HG03469 (cell line): ENCODE results near the gene RCL1.

Source experiments
- ATAC-seq: cut with Tn5 transposase; IDR thresholded peaks from one replicate; pipeline ENCODE4 v1.9.1; 2021; ENCODE audit warnings: mild to moderate bottlenecking, moderate library complexity, moderate number of reproducible peaks; ENCODE audit not compliant: unreplicated experiment

The RCL1 gene

DNA sequence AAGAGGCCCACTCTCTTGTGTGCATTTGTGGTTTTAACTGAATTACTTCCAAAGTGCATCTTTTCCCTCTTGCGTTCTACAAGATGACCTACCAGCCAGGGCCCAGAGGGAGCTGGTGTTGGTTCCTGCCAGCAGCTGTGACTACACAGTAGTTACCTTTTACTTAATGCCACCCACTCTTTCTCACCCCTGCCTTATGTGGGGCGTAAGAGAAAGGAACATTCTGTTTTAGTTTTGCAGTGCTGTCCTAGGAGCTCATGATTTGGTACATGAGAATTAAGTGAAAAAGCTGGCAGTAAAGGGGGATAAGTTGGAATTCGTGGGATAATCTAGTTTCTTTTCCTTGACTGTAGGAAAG is 45.4 kb downstream of the RCL1 start:
- ATAC-seq: no peak

DNA sequence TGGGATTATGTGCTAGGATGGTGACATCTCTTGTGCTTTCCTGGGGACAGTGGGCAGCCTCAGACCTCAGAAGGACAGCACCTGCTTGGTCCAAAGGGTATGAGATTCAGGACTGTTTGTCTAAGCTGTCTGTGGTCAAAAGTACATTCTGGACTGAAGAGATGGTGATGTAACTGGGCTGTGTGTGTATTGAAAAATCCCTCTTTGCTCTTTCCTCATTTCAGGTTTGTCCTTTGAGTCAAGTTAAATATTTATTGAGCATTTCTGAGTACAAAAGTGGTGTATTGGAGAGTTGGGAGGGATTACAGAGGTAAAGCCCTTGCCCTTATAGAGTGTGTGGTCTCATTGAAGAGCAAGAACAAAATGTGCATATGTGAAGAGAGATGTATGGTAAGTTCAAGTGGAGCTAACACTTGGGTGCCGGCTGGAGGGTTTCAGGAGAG is 46.7 kb downstream of the RCL1 start:
- no peak for ATAC-seq

DNA sequence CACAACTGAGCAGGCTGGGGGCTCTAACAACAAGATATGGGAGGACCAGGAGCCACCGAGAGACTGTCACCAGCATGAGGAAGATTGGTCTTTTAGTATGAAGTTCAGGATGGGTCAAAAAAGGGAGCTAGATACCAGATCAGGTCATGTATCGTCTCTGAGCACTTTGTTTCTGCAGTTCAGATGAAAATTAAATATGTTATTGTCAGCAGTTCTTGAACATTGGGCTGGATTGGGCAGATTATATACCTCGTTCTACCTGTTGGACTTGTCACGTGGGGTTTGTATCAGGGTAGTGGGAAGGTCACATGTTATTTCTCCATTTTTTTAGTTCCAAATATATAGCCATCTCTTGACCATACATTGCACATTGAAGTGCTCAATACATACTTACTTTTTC is 47.3 kb downstream of the RCL1 start:
- no peak for ATAC-seq

DNA sequence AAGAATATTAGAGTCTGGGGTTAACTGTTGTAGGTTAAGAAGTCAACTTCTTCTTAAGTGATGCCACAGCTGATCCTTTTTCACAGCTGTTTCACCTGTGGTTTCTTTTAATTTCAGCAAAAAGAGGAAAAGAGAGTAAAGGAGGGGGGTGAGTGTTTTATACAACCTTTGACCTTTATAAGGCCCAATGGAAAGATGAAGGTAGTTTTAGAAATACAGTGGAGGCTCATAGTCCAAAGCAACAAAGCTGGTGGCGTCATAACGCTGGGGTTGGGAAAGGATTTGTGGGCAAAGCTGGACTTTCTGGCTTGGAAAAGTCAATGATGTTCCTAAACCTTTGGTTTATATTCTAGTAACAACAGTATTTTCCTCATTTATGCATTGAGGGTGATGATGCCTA is 49.5 kb downstream of the RCL1 start:
- ATAC-seq: no peak

DNA sequence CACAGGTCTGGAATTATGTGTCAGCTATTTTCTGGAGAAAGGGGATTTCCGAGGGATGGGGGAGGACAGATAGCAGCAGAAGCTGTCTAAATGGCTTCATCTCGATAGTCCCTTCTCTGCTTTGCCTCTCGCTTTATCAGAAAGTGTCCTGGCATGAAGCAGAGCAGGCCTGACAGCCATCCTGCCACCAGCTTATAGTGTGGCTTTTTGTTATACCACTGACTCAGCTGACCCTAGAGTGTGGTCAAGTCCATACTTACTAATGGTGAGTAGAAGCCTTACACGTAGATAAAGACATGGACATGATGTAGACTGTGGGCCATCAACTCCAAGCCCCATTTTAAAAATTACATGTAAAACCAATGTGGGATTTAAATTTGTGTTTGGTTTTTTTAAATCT is 50.0 kb downstream of the RCL1 start:
- ATAC-seq: no peak

DNA sequence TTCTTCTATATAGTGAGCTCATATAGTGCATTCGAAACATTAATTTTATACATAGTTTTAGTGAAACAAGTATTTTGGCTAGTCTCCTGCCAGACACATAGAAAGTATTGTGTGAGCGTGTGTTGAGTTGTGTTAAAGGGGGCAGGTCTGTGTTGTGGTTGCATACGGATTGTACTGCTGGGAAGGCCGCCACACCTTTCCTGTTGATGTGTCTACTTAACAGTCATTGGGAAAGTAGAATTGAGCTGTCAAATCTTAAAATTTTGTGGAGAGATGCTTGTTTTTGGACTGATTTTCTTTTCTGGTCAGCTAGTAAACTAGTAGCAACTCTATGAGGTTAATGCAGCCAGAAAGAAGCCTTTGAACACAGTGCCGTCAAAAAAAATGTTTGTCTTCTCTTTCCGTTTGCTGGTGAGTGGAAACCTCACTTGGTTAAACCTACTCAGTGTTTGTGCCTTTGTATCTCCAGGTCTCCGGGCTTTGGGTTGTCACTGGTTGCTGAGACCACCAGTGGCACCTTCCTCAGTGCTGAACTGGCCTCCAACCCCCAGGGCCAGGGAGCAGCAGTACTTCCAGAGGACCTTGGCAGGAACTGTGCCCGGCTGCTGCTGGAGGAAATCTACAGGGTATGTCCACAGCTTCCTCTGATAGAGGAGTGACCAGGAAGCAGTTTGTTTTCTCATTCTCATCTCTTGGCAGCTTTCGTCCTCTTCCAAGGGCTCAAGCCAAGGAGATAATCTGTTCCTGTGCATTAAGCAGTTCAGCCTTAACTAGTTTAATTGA is 51.5 kb downstream of the RCL1 start:
- no peak for ATAC-seq

DNA sequence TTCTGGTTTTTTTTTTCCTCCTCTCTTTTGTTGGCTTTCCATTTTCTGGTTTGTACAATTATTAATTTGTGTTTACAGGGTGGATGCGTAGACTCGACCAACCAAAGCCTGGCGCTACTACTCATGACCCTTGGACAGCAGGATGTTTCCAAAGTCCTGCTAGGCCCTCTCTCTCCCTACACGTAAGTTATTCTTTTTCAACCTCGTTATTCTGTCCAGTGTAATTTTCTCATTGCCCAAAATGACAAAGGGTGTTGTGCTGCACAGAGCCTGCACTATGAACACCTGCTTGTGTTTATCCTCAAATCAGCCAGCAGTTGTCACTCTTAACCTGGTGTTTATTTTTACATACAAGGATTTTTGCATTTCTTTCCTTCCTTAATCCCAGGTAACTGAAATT is 56.6 kb downstream of the RCL1 start:
- no peak for ATAC-seq

DNA sequence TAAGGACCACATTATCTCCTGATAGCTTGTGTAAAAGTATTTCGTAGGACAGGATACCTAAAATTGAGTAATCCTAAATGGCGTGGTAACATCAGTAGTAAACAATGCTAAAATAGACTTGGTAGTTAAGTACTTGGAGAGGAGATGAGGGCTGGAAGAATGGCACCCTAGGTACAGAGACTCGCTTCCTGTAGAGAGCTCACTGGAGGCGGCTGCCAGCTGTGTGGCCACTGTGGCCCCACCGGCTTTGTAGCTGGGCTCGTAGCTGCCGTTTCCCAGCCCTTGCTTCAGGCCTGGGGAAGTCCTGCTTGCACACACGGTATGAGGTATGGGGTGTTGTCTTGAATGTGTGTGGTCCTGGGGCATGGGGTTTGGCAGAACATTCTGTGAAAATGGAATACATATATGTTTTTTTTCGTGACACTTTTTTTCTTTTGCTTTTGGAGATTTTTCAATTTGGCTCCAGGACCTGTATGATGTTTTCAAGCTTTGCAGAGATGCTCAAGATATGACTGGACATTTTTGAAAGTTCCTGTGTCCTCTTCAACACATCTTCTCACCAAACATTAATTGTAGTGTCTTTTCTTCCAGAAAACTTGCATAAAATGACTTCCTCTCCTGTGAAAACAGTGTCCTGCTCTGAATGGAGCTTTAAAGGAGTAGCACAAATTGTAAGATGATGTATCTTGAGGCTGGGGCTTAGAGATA is 58.0 kb downstream of the RCL1 start:
- ATAC-seq: no peak

DNA sequence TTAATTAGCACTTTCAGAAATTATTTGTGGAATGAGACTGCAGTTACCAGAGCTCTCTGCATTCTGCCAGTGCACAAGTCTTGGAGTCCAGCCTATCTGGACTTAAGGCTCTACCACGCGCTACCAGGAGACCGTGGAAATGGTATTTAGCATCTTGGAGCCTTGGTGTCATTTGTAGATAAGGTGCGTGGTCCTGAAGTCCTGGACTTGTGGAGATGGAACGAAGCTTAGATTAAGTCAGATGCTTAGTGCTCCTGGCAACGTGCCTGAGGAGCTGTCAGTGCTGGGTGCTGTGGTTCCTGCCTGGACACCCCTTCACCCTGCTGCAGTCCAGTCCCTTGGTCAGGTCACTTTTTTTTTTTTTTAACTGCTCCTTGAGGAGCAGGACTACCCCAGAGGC is 59.7 kb downstream of the RCL1 start:
- no peak for ATAC-seq

DNA sequence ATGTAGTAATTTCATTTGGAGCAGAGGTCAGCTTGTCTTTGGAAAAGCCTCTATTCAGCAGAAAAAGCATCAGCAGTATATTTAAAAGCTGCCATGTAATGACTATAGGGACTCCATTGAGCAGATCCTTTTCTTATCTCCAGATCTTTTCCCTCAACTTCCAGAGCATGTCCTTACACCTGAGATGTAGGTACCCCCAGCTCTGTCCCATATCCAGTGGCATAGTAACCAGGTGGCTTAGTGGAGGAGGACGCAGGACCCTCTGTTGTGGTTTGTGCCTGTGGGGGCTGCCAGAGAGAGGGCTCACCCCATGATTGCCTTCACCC is 61.5 kb downstream of the RCL1 start:
- no peak for ATAC-seq

DNA sequence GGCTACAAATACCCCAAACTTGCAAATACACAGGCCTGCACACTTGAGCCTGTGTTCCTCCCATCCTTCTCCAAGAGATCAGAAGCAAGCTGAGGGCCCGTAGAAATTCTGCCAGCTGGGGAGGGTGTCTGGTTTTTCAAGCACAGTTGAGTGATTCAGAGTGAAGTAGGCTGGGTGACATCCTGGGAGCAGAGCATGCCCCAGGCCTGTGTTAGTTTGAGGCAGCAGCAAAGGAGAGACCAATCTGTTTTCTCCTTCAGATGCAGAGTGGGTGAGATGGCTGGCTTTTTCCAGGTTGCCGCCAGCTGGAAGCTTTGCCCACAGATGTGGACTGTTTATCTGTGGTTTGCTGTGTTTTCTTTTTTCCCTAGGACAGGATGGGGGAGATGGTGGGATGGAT is 63.1 kb downstream of the RCL1 start:
- no peak for ATAC-seq

DNA sequence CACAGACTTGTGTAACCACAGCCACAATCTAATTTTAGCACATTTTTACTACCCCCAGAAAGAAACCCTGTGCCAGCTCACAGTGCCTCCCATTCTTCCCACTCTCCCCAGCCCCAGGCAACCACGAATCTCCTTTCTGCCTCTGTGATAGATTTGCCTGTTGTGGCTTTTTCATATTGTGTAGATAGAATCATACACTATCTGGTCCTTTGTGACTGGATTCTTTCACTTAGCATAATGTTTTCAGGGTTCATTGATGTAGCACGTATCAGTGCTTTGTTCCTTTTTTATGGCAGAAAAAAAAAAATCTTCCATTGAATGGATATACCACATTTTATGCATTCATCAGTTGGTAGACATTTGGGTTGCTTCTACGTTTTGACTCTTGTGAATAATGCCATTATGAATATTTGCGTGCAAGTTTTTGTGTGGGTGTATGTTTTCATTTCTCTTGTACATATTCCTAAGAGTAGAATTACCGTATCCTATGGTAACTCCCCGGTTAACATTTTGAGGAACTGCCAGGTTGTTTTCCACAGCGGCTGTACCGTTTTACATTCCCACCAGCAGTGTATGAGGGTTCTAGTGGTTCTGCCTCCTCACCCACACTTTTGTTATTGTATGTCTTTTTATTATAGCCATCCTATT is 64.5 kb downstream of the RCL1 start:
- no peak for ATAC-seq

DNA sequence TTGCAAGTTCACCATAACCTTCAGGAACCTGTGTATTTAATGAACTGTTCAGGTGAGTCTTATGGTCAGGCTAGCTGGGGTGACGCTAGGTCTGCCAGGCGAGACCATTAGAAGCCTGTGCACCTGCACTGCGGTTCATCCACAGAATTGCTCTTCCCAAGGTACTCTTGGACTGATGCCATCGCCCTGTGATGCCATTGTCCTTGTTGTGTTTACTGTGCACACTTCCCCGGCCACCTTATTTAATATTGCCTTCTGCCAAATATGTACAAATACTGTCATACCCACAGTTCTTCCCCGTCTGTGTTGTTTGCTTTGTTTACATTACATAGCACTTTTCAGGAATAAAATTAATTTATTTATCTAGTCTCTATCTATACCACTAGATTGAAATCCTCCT is 66.3 kb downstream of the RCL1 start:
- ATAC-seq: no peak

DNA sequence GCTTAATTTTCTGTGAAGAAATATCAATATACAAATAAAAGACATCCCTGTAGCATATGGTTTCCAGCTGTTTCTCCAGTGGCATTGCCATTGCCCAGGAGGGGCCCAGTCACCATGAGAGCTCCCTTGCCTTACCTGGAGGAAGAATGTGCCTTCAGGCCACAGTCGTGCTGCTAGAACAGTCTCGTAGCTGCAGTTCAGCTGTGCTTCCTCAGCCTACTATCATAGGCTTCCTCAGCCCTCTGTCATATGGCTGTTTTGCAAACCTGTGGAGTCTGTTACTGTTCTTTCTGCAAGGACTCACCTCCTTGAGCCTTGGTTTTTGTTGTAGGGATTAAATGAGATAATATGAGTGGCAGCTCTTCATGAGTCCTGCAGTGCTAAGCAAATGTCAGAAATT is 67.6 kb downstream of the RCL1 start:
- ATAC-seq: no peak

DNA sequence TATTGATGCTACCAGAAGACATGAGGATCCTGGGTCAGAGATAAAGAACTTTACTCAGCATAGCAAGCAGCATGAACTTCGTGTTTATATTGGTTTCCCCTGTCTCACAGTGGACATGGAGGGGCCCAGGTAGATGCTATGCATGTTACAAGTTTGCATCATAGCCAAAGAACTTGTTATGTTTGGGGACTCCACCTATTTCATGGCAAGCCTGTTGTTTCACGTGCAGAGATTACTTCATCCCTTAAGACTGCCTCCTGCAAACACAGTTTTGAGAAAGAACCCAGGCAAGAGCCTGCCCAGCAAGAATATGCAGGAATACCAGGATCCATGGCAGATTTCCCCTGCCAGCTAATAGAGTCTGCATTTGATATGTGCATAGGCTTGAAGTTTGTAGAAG is 68.4 kb downstream of the RCL1 start:
- ATAC-seq: no peak

DNA sequence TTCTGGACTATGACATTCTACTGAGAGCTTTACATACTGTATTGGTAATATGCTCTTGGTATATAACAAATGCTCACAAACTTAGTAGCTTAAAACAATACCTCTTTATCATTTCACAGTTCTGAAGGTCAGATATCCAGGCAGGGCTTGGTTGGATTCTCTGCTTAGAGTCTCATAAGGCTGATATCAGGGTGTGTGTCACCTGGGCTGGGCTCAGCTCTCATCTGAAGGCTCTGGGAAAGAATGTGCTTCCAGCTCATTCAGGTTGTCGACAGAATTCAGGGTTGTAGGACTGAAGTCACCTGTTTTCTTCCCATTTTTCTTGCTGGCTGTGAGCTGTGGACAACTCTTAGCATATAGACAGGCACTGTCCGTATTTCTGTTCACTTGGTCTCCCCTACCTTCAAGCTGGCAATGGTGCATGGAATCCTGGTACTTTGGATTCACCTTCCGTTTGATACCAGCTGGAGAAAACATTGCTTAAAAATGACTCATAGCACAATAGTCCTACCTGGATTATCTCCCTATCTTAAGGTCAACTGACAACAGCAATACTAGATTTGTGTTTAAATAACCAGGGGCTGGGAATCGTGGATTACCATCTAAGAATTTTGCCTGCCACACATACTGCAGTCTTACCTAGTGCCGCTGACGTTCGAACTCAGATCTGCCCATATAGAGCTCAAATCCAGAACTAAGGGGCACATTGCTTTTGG is 69.2 kb downstream of the RCL1 start:
- ATAC-seq: no peak

DNA sequence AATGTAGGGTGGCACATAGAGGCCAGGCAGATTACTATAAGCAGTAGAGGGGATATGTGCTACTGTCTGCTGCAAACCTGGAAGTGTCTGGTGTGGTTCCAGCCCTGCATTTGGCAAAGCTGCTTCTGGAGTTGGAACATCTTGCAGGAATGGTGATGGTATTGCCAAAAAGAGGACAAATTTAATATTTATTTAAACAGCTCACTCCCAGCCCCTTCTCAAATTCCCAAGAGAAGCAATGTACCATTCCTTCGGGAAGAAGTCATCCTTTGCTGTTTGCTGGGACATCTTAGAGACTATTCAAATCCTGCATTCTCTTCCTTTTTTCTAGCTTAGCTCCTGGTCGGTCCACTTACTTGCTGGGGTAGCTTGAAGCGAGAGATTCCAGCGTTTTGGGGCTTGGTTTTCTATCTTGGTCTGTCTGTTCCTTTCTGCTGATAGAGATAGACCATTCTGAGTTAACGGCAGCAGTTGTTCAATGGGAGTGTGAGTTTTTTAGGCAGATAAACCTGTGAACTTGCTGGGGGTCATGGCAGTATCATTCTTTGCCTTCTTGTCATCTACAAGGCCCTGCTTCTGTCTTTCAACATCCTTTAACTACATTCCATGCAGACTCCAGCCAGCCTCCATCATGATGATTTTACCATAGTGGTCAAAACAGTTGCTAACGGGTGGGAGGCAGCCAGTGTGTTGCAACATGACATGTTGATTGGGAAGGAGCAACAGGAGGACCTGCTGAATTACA is 69.9 kb downstream of the RCL1 start:
- no peak for ATAC-seq

DNA sequence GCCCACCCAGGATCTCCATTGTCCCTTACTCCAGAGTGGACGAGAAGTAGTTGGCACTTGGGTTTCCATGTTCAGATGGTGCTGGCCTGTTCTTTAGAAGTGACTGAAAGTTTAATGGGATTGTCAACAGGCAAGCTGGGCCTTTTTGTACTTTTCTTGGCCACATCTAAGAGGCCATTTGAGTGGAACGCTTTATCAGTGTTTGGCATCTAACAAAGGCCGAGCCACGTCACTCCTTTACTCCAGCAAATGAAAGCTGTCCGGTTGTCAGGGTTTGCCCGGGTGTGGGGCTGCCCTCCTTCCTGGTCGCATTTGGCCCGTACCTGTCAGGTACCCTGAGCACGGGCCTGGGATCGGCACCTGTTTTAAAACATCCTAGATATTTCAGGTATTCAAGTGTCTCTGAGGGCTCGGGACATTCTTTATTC is 71.5 kb downstream of the RCL1 start:
- ATAC-seq: no peak

DNA sequence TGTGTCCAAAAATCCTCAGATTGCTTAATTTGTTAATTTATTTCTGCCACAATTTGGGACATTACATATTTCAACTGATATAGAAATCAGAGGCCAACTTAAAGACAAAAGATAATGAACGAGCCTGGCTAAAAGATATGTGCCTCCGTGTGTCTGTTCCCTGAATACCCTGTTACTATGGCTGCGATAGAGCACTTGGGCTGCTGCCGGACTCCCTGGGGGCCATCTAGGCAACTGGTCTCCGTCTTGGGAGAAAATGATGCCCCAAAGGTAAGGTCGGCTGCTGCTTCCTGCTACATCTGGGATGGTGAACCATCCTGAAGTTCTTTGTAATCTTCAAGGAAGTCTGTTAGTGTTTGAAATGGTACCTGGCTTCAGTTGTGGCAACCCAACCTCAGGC is 72.0 kb downstream of the RCL1 start:
- ATAC-seq: no peak

DNA sequence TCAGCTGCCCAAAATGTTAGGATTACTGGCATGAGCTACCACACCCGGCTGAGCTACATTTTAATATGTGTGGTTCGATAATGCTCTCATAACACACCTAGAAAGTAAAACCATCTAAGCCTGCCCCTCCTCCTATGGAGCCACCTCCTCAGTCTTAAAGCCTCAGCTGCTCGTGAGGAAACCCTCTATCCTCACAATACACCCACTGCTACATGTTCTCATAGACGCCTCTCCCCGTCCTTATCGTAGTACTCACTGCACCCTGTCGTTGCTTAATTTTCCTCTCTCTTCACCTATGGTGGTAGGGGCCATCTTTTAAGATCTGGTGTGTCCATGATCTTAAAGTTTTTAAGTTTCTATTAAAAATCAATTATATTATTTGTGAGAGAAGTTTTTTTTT is 72.9 kb downstream of the RCL1 start:
- ATAC-seq: no peak
